ENCODE measurements around the gene BCOR. TPM values are rescaled to one million over a fixed set of nuclear protein-coding genes. Genes with fewer than 3 reads are reported as not detected.
A peak's percentile ranks its signal among the peaks of the same experiment; 100 is the strongest.

Gene BCOR
- total and polyA plus RNA-seq, 9 of the 15 experiments (the other 6 are each of a cell fraction or from before 2014, with no cell fraction given): 27.5 to 113 (median 37.6) TPM

DNA sequence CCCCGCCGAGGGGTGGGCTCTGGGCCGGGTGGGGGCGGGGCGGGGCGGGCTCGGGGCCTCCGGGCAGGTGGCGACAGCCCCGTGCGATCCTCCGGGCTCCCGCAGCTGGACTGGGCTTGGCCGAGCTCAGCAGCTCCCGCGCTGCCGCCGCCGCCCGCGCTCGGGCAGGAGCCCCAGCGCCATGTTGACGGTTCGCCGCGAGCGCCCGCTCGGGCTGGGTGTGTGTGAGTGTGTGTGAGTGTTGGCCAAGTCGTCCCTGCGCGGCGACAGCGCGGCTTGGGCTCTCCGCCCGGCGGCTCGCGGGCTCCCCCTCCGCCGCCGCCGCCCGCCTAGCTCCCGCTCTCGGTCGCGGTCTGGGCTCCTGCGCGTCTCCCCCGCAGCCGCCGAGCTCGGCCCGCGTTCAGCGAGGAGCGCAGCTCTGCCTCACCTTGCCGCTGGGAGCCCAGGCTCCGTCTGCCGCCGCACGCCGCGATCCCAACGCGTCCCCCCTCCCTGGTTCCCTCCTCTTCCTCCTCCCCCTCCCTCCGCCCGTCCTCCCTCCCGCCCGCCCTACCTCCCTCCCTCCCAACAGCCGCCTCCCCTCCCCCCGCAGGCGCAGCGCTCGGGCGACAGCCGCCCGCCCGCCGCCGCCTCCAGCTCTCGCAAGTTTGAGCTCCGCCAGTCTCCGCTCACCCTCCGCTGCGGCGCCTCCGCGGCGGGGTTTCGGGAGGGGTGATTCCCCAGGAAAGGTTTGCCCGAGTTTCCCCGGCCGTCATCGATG is at the start of gene BCOR (continued):
- TF ChIP-seq DEAF1 (CRISPR knock-in tag; IDR thresholded peaks at IDR 0.05): no peak
- no peak for TF ChIP-seq STAT5A (IDR thresholded peaks at IDR 0.05; ENCODE audit: borderline replicate concordance, low read length)
- TF ChIP-seq, protein P1, sequence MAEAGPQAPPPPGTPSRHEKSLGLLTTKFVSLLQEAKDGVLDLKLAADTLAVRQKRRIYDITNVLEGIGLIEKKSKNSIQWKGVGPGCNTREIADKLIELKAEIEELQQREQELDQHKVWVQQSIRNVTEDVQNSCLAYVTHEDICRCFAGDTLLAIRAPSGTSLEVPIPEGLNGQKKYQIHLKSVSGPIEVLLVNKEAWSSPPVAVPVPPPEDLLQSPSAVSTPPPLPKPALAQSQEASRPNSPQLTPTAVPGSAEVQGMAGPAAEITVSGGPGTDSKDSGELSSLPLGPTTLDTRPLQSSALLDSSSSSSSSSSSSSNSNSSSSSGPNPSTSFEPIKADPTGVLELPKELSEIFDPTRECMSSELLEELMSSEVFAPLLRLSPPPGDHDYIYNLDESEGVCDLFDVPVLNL (CRISPR knock-in tag; IDR thresholded peaks at IDR 0.05; ENCODE audit: low read depth): no peak
- TF ChIP-seq U2AF2 (optimal IDR thresholded peaks at IDR 0.05; ENCODE audit: low read depth, low read length): no peak
- TF ChIP-seq DACH1 (IDR thresholded peaks at IDR 0.05; ENCODE audit: partially characterized antibody): no peak
- peak; percentile 85; the same call in 1 of the 2 replicates for TF ChIP-seq ZBTB1 (CRISPR knock-in tag; IDR thresholded peaks at IDR 0.05; ENCODE audit: borderline replicate concordance, low read depth)
- TF ChIP-seq CBFB (CRISPR knock-in tag; IDR thresholded peaks at IDR 0.05): no peak
- no peak for TF ChIP-seq CREBBP (IDR thresholded peaks at IDR 0.05; ENCODE audit: low read depth, low read length)
- no peak for TF ChIP-seq ZNF274 (IDR thresholded peaks at IDR 0.05; ENCODE audit: borderline replicate concordance, low read depth, low read length)
- TF ChIP-seq RBM39 (optimal IDR thresholded peaks at IDR 0.05; ENCODE audit: low read depth, low read length): no peak
- TF ChIP-seq, protein P2, sequence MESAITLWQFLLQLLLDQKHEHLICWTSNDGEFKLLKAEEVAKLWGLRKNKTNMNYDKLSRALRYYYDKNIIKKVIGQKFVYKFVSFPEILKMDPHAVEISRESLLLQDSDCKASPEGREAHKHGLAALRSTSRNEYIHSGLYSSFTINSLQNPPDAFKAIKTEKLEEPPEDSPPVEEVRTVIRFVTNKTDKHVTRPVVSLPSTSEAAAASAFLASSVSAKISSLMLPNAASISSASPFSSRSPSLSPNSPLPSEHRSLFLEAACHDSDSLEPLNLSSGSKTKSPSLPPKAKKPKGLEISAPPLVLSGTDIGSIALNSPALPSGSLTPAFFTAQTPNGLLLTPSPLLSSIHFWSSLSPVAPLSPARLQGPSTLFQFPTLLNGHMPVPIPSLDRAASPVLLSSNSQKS (CRISPR knock-in tag; IDR thresholded peaks at IDR 0.05): no peak
- TF ChIP-seq NR3C1 (CRISPR knock-in tag; IDR thresholded peaks at IDR 0.05): no peak
- TF ChIP-seq MXI1 (IDR thresholded peaks at IDR 0.05; ENCODE audit: low read depth, low read length): no peak
- TF ChIP-seq PTTG1 (tag; IDR thresholded peaks at IDR 0.05; ENCODE audit: low read depth): no peak
- TF ChIP-seq RBBP5 (IDR thresholded peaks at IDR 0.05; ENCODE audit: borderline replicate concordance, insufficient read depth, low read length, poor library complexity, severe bottlenecking): peak; percentile 69
- TF ChIP-seq ARID3B (CRISPR knock-in tag; IDR thresholded peaks at IDR 0.05; ENCODE audit: borderline replicate concordance): no peak
- TF ChIP-seq NR4A1 (CRISPR knock-in tag; IDR thresholded peaks at IDR 0.05): no peak
- no peak for TF ChIP-seq NR4A1 (tag; IDR thresholded peaks at IDR 0.05)
- TF ChIP-seq ZNF263 (CRISPR knock-in tag; IDR thresholded peaks at IDR 0.05; ENCODE audit: borderline replicate concordance): peak; percentile 98
- TF ChIP-seq TEAD1 (CRISPR knock-in tag; IDR thresholded peaks at IDR 0.05): no peak
- TF ChIP-seq, protein P3, sequence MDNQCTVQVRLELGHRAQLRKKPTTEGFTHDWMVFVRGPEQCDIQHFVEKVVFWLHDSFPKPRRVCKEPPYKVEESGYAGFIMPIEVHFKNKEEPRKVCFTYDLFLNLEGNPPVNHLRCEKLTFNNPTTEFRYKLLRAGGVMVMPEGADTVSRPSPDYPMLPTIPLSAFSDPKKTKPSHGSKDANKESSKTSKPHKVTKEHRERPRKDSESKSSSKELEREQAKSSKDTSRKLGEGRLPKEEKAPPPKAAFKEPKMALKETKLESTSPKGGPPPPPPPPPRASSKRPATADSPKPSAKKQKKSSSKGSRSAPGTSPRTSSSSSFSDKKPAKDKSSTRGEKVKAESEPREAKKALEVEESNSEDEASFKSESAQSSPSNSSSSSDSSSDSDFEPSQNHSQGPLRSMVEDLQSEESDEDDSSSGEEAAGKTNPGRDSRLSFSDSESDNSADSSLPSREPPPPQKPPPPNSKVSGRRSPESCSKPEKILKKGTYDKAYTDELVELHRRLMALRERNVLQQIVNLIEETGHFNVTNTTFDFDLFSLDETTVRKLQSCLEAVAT (IDR thresholded peaks at IDR 0.05): no peak
